GM19025 (cell line): Measurements from ENCODE around the gene USPL1.

Experiments used
- ATAC-seq: cut with Tn5 transposase; IDR thresholded peaks from one replicate; pipeline ENCODE4 v1.9.1; 2021; ENCODE audit warnings: mild to moderate bottlenecking, low read depth, moderate library complexity; ENCODE audit not compliant: unreplicated experiment

The USPL1 gene

GRCh38 chr13:30690282-30691188 is 72.8 kb downstream of the USPL1 start:
- peak; percentile 77 for ATAC-seq

- no peak for ATAC-seq
Observed at GRCh38 chr13:30692113-30692512, 74.4 kb downstream of the USPL1 start.

DNA sequence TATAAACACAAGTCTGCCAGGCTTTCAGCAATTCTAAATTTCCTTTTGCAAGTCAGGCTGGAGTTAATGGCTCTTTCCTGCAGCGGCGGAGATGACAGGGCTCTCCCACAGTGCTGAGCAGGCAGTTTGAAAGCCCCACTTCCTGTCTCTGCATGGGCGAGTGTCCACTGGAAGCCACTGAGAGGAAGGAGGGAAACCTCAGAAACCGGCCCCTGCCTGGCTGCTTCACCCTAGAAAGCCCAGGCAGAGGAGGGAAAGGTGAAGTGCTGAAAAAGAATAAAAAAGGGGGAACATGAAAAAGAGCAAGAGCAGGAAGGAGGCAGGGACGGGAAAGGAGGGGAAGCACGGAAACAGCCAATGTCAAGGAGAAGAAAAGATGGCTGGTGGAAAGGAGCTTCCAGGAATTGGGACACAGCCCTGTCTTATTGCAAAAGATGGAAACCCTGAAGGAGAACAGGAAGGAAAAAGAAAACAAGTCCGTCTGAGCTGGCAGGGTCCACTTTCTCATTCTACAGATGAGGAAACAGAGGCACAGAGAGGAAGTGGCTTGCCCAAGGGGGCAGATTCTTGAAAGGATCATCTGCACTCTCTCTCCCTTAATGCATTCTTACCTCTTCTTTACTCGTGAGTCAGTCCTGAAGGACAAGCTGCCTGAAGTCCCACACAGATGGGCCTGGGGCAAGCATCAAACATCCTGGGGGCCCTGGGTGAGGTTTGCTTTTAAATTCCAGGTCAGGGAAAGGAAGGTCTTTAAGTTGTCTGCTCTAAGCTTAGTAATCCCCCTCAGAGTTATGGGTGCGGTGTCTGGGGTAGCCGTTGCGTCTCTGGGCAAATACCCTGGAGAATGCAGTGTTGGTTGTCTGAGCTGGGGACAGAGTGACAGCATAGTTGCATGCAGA is 78.8 kb downstream of the USPL1 start:
- no peak for ATAC-seq

- no peak for ATAC-seq
Observed at GRCh38 chr13:30697177-30697953, 79.6 kb downstream of the USPL1 start.

- no peak for ATAC-seq
Observed at GRCh38 chr13:30697996-30698401, 80.3 kb downstream of the USPL1 start.

- ATAC-seq, result no peak
Observed at GRCh38 chr13:30698488-30699005, 80.8 kb downstream of the USPL1 start.

GRCh38 chr13:30700364-30700763 is 82.6 kb downstream of the USPL1 start:
- ATAC-seq, result no peak

GRCh38 chr13:30702006-30702405 is 84.3 kb downstream of the USPL1 start:
- no peak for ATAC-seq

DNA sequence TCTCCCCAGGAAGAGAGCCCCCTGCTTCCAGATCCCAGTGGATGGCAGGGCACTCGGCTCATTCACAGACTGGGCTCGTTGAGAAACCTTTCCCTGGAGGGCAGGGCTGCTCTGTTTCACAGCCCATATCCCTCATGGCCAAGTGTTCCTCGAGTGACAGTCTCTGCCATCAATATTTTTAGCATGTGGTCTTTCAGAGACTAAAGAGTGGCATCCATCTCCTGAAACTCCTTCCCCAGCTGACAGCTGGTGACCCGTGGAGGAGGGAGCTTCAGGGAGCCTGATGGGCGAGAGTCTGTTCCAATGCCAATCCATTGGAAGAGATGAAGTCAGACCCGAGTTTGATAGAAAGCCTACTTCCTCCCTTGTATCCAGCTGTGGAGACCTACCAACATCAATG is 86.9 kb downstream of the USPL1 start:
- no peak for ATAC-seq

GRCh38 chr13:30705680-30706079 is 88.0 kb downstream of the USPL1 start:
- no peak for ATAC-seq

DNA sequence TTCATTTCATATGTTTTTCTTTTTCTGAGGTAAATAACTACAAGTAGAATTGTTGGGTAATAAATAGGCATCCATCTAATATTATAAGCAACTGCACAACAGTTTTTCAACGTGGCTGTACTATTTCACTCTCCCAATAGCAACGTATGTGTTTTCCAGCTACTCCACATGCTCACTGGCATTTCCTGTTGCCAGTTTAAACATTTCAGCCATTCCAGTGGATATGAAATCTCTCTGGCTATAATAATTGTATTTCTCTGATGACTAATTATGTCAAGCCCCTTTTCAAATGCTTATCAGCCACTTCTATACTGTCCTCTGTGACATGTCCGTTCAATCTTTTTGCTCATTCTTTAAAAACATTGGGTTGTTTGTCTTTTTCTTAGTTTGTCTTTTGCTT is 90.8 kb downstream of the USPL1 start:
- no peak for ATAC-seq
